OCI-LY7 (cell line): ENCODE measurements around the gene CCNL2. TPM values are rescaled to one million over a fixed set of nuclear protein-coding genes. Genes with fewer than 3 reads are reported as not detected.
A peak's percentile ranks its signal among the peaks of the same experiment; 100 is the strongest.

Experiments
- BruUV-seq: library from RNA; stranded (reverse); fragments of 400-500 nt; replicated peaks from 2 replicates; lab custom pipeline; 2021; lab: Mats Ljungman, UMichigan
- CTCF ChIA-PET: fragments of 300-600 bp; sonication (Branson Sonifier 250); formaldehyde crosslinking; loops from one replicate; lab custom pipeline; 2022; ENCODE audit warnings: antibody characterized with exemption; ENCODE audit not compliant: unreplicated experiment; lab: Charles Lee
- POLR2A ChIA-PET: fragments of 300-600 bp; sonication (Branson Sonifier 250); formaldehyde crosslinking; loops from one replicate; lab custom pipeline; 2022; ENCODE audit warnings: antibody characterized with exemption; lab: Charles Lee
- DNase-seq: peaks from one replicate; pipeline ENCODE4 v3.0.0-alpha.2; 2015; ENCODE audit warnings: low spot score
- H2AFZ ChIP-seq: fragments of 200-600 bp; sonication (generic), shearing (Covaris generic); 2 replicates; pipeline ENCODE4 v1.6.1; 2014; ENCODE audit warnings: mild to moderate bottlenecking, antibody characterized with exemption, low read length, moderate library complexity
- H3K27ac ChIP-seq: fragments of 200-600 bp; sonication (generic); 2 replicates; pipeline ENCODE4 v1.5.1; 2014; ENCODE audit warnings: mixed run types, low read depth, mild to moderate bottlenecking, moderate library complexity, low read length, inconsistent platforms; ENCODE audit not compliant: poor library complexity, severe bottlenecking
- H3K36me3 ChIP-seq: fragments of 200-600 bp; sonication (generic); 2 replicates; pipeline ENCODE4 v1.6.1; 2014; ENCODE audit warnings: mild to moderate bottlenecking, antibody characterized with exemption, low read length, moderate library complexity, mixed read lengths; ENCODE audit not compliant: insufficient read depth
- H3K4me1 ChIP-seq: fragments of 200-600 bp; sonication (generic); 2 replicates; pipeline ENCODE4 v1.5.1; 2014; ENCODE audit warnings: mild to moderate bottlenecking, low read length; ENCODE audit not compliant: insufficient read depth, poor library complexity, severe bottlenecking
- H3K4me2 ChIP-seq: fragments of 200-600 bp; sonication (generic); 2 replicates; pipeline ENCODE4 v1.6.1; 2014; ENCODE audit warnings: mild to moderate bottlenecking, low read length
- H3K4me3 ChIP-seq: fragments of 200-600 bp; sonication (generic); 2 replicates; pipeline ENCODE4 v1.5.1; 2014; ENCODE audit warnings: mild to moderate bottlenecking, low read depth, low read length; ENCODE audit not compliant: poor library complexity, severe bottlenecking
- H3K79me2 ChIP-seq: fragments of 200-600 bp; sonication (generic); 2 replicates; pipeline ENCODE4 v1.6.1; 2016; ENCODE audit warnings: low read depth, mild to moderate bottlenecking, low read length, moderate library complexity, mixed read lengths; ENCODE audit not compliant: insufficient read depth
- H3K9me2 ChIP-seq: fragments of 200-600 bp; sonication (generic); 2 replicates; pipeline ENCODE4 v1.6.1; 2016; ENCODE audit warnings: mild to moderate bottlenecking, low read length, mixed read lengths; ENCODE audit not compliant: insufficient read depth
- H3K9me3 ChIP-seq: fragments of 200-600 bp; sonication (generic); 2 replicates; pipeline ENCODE4 v1.6.1; 2014; ENCODE audit warnings: mild to moderate bottlenecking, mixed run types, low read length, mixed read lengths
- H4K20me1 ChIP-seq: fragments of 200-600 bp; sonication (generic); 2 replicates; pipeline ENCODE4 v1.6.1; 2014; ENCODE audit warnings: mild to moderate bottlenecking, antibody characterized with exemption, low read length, moderate library complexity, mixed read lengths; ENCODE audit not compliant: insufficient read depth
- EZH2phosphoT487 ChIP-seq: fragments of 200-600 bp; sonication (generic); IDR thresholded peaks from 2 replicates; pipeline ENCODE4 v1.6.1; 2018; ENCODE audit warnings: low read depth, borderline replicate concordance, mild to moderate bottlenecking, mixed run types, antibody characterized with exemption, low read length, moderate library complexity, mixed read lengths
- intact Hi-C: fragments of 100-400 bp; cut with micrococcal nuclease; formaldehyde crosslinking; loops from one replicate; pipeline ENCODE4 v1.10.0; 2022; ENCODE audit not compliant: unreplicated experiment
- total RNA-seq, 2 experiments: library from RNA; depleted of rRNA in 1 of 2; stranded (reverse); fragments of >200 nt in 1 of 2; shearing (Covaris generic) in 1 of 2; gene quantifications; 2 replicates each; pipeline ENCODE4 v1.2.3, GENCODE V29; 2014 to 2022
- TF ChIP-seq, protein P1 (sequence below): fragments of 200-600 bp; sonication (generic); conservative IDR thresholded peaks from 2 replicates; pipeline ENCODE4 v1.5.1; 2014; ENCODE audit warnings: mild to moderate bottlenecking, antibody characterized with exemption, low read length, moderate library complexity, mixed read lengths

CCNL2 gene
- total RNA-seq, 2 experiments from 2014 or later: 213 to 307 TPM

GRCh38 chr1:1402072-1402900 is 3.2 kb upstream of the CCNL2 start:
- H3K4me3 ChIP-seq: no peak overlapping the region
- no peak overlapping the region for H2AFZ ChIP-seq
- intact Hi-C loops: no loop called here
- H3K27ac ChIP-seq: no peak overlapping the region
- CTCF ChIA-PET: no interaction called here
- TF ChIP-seq, protein P1, sequence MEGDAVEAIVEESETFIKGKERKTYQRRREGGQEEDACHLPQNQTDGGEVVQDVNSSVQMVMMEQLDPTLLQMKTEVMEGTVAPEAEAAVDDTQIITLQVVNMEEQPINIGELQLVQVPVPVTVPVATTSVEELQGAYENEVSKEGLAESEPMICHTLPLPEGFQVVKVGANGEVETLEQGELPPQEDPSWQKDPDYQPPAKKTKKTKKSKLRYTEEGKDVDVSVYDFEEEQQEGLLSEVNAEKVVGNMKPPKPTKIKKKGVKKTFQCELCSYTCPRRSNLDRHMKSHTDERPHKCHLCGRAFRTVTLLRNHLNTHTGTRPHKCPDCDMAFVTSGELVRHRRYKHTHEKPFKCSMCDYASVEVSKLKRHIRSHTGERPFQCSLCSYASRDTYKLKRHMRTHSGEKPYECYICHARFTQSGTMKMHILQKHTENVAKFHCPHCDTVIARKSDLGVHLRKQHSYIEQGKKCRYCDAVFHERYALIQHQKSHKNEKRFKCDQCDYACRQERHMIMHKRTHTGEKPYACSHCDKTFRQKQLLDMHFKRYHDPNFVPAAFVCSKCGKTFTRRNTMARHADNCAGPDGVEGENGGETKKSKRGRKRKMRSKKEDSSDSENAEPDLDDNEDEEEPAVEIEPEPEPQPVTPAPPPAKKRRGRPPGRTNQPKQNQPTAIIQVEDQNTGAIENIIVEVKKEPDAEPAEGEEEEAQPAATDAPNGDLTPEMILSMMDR: peak; percentile 78
- no peak for TF ChIP-seq EZH2phosphoT487
- no peaks in the 10 kb centered on the region for H3K9me2 ChIP-seq
- peaks cover 38% of the 10 kb centered on the region for H3K4me1 ChIP-seq
- POLR2A ChIA-PET: no interaction called here
- DNase-seq: peak; percentile 40
- H3K9me3 ChIP-seq: no peaks in the 10 kb centered on the region
- H3K36me3 ChIP-seq: peaks cover 85% of the 10 kb centered on the region
- no TSS peak for BruUV-seq
- H3K4me2 ChIP-seq: no peak overlapping the region
- H3K79me2 ChIP-seq: peaks cover 68% of the 10 kb centered on the region
- no peaks in the 10 kb centered on the region for H4K20me1 ChIP-seq

DNA sequence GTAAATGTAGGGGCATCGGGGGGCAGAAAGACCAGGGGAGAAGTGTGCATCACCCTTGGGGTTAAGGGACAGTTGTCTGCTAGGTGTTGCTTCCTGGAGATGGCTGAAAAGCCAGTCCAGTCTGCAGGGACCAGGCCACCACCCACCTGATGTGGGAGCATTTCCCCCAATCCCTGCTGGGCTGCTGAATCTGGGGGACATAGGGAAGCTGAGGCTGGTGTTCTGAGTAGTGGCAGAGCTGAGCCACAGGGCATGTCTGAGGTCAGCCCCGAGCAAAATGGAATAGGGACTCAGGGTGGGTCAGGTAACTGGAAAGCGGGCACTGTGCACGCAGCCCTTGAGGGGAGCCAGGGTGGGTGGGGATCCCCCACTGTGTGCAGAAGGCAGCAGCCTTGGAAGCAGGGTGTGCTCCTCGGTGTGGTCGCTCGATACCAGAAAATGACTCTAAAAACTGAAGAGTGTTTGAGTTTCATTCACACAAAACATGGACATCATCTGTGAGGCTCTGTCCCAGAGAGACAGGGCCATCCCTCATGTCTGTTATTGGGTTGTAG is 2.4 kb upstream of the CCNL2 start:
- peaks cover 87% of the 10 kb centered on the region for H3K36me3 ChIP-seq
- peaks cover 68% of the 10 kb centered on the region for H3K79me2 ChIP-seq
- H3K27ac ChIP-seq: no peak overlapping the region
- H3K9me3 ChIP-seq: no peaks in the 10 kb centered on the region
- intact Hi-C loops: no loop called here
- H3K4me1 ChIP-seq: peaks cover 40% of the 10 kb centered on the region
- no peaks in the 10 kb centered on the region for H4K20me1 ChIP-seq
- BruUV-seq: no TSS peak
- DNase-seq: no peak
- no peak overlapping the region for H2AFZ ChIP-seq
- peak overlapping the region; percentile 95; the same call in 1 of the 2 replicates for H3K4me2 ChIP-seq
- ChIA-PET POLR2A (no interaction called here), CTCF (no interaction called here)
- H3K4me3 ChIP-seq: peak overlapping the region; percentile 90
- no peaks in the 10 kb centered on the region for H3K9me2 ChIP-seq
- TF ChIP-seq EZH2phosphoT487: no peak
- TF ChIP-seq, protein P1: no peak
